22Rv1 (cell line): ENCODE data around the gene LSM10.

Experiments used
- H3K27ac ChIP-seq: fragments of 450-650 bp; 2 replicates; pipeline ENCODE4 v1.5.1; 2017
- ZFX ChIP-seq: fragments of 450-650 bp; IDR thresholded peaks from 2 replicates; pipeline ENCODE4 v1.6.1; 2017; ENCODE audit warnings: antibody characterized with exemption, borderline replicate concordance
- TF ChIP-seq, protein P1 (sequence below): fragments of 450-650 bp; IDR thresholded peaks from 2 replicates; pipeline ENCODE4 v1.5.1; 2017; ENCODE audit warnings: mild to moderate bottlenecking

LSM10 gene

DNA sequence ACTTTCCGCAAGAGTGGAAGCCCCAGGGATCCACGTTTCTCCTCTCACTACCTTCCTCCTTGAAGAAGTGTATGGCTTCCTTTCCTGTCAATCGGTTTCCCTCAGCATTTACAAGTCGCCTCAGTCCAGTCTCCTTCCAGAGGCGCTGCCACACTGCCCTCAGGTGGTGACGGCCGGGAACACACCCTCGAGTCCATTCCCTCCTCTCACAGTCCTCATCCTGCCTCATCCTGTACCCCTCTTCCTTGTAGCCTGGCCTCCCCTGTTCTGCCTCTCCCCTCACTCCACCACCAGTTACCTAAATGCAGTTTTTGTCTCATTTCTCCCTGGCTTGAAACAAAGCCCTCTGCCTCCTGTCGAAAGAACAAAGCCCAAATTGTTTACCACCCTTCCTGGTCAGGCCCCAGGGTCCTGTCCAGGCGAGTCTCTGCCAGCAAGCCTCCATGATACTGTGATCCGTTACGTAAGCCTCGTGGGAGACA, 23.2 kb upstream of the LSM10 start:
- TF ChIP-seq, protein P1, sequence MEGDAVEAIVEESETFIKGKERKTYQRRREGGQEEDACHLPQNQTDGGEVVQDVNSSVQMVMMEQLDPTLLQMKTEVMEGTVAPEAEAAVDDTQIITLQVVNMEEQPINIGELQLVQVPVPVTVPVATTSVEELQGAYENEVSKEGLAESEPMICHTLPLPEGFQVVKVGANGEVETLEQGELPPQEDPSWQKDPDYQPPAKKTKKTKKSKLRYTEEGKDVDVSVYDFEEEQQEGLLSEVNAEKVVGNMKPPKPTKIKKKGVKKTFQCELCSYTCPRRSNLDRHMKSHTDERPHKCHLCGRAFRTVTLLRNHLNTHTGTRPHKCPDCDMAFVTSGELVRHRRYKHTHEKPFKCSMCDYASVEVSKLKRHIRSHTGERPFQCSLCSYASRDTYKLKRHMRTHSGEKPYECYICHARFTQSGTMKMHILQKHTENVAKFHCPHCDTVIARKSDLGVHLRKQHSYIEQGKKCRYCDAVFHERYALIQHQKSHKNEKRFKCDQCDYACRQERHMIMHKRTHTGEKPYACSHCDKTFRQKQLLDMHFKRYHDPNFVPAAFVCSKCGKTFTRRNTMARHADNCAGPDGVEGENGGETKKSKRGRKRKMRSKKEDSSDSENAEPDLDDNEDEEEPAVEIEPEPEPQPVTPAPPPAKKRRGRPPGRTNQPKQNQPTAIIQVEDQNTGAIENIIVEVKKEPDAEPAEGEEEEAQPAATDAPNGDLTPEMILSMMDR, result peak; percentile 96
- TF ChIP-seq ZFX, result no peak
- H3K27ac ChIP-seq, result no peak overlapping the region

DNA sequence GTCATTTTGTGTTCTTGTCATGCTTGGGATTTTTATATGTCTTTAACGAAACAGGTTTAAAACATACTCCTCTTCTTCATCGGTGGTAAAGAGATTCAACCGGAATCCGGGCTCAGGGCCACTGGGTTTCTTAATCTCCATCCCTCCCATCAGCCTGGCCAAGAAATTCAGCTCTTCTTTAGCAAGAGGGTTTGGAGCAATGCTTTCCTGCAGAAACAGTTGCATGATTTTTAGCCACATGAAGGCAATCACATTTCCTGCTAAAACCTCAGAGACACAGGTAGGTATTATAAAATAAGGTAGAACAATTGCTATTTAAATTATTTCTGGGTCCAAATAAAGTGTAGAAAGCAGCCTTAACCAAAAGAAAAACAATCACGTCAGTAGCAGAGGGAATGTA, 22.7 kb upstream of the LSM10 start:
- H3K27ac ChIP-seq, result no peak overlapping the region
- TF ChIP-seq ZFX, result no peak
- TF ChIP-seq, protein P1, result no peak

DNA sequence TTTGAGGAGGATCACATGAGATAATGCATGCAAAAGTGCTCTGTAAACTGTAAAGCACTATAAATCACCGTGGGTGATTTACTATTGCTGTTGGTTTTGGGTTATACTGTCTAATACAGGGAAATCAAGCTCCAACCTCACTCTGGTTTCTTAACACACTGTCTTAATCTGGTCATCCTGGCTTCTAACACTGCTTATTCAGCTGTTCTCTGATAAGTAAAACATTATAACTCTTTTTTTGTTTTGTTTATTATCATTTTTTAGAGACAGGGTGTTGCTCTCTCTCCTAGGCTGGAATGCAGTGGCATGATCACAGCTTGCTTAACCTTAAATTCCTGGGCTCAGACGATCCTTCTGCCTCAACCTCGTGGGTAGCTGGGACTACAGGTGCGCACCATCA, 21.9 kb upstream of the LSM10 start:
- no peak for TF ChIP-seq ZFX
- TF ChIP-seq, protein P1, result no peak

DNA sequence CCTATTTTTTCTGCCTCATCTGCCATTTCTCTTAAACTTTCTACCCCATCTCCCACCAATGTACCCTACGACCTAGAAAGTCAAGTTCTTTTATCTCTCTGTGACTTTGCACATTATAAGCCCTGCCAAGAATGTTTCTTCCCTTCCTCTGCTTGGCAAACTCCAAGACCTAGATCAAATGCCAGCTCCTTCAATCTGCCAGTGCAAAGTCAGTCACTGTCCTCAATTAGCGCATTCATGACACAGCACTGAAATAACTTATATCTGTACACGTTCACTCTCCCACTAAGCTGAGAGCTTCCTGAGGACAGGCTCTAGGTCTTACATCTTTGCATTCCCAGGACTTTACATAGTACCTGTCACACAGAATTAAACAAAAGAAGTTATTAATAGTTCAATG, 21.4 kb upstream of the LSM10 start:
- no peak overlapping the region for H3K27ac ChIP-seq
- TF ChIP-seq ZFX, result no peak
- TF ChIP-seq, protein P1, result no peak

More for the DNA sequence above, 21.9 kb upstream of the LSM10 start:
- no peak overlapping the region for H3K27ac ChIP-seq

DNA sequence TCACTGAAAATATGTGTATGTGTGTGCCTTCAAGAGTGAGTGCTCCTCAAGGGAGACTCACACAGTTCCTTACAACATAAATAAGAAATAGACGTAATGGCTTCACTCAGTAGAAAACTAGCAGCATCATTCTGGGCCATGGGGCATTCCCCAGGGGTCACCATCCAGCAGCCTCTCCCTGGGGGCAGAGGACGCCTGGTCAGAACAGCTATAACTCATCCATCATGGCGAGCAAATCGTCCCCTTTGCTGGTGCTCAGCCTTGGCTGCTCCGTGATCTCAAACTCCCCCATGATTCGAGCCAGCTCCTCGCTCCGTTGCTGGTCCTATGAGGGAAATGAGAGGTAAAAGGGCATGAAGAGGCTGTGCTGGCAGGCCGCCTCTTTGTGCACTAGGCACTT, 20.2 kb upstream of the LSM10 start:
- H3K27ac ChIP-seq, result no peak overlapping the region
- no peak for TF ChIP-seq ZFX
- TF ChIP-seq, protein P1, result no peak

DNA sequence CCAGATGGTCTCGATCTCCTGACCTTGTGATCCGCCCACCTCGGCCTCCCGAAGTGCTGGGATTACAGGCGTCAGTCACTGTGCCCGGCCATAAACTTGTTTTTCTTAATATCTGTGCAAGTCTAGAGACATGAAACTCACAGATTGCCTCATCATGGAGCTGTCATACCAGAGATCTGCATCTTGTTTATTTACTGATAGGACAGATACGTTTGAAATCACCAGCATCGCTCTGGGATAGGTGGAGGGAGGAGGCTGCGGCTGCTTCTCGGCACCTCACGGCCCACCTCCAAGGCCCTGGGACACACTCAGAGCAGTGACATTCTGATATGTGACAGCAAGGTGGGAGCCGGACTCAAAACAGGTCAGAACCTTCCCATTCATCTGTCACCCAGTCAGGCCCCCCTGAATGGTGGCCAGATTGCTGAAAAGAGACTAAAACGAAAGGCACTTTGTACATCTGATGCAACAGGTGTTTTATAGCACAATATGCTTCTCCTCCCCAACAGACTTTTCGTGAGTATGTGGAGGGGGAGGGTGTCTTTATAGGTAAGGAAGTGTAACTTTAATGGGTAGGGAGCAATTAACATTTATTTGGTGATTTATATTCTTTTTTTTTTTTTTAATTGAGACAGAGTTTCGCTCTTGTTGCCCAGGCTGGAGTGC, 18.1 kb upstream of the LSM10 start:
- no peak overlapping the region for H3K27ac ChIP-seq
- TF ChIP-seq, protein P1, result no peak
- TF ChIP-seq ZFX, result no peak

DNA sequence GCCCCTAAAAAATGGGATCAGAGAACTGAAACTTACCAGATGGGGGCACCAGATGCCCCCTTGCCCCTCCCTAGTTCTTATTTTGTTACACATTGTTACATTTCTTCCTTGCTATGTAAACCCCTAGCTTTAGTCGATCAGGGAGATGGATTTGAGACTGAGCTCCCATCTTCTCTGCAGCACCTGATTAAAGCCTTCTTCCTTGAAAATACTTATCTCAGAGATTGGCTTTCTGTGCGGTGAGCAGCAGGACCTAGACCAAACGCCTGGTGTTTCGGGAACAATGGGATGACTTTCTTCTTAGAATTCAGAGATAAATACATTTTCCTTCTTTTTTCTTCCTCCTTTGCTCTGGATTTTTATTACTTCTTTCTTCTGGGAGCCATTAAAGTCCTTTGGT, 16.7 kb upstream of the LSM10 start:
- TF ChIP-seq, protein P1, result no peak
- no peak for TF ChIP-seq ZFX
- H3K27ac ChIP-seq, result no peak overlapping the region
